GM23338 (cell line): ENCODE results near the gene DNAH10. TPM values are rescaled to one million over a fixed set of nuclear protein-coding genes. Genes with fewer than 3 reads are reported as not detected.

ENCODE experiments used
- ATAC-seq: fragments of 200-7000 bp; cut with Tn5 transposase; 3 replicates; pipeline ENCODE4 v1.9.1; 2020
- DNase-seq: peaks from one replicate; pipeline ENCODE4 v3.0.0-alpha.2; 2015; ENCODE audit warnings: low spot score
- H2AFZ ChIP-seq: fragments of 200-600 bp; sonication (generic); 2 replicates; pipeline ENCODE4 v1.8.0; 2016; ENCODE audit warnings: antibody characterized with exemption, mild to moderate bottlenecking, moderate library complexity
- H3F3A ChIP-seq: fragments of 200-600 bp; sonication (generic); replicated peaks from 2 replicates; pipeline ENCODE4 v1.8.0; 2017; ENCODE audit warnings: antibody characterized with exemption, mixed run types, low read depth
- H3K27ac ChIP-seq: fragments of 200-600 bp; sonication (generic); 2 replicates; pipeline ENCODE4 v1.6.1; 2016; ENCODE audit warnings: low read depth
- H3K27me3 ChIP-seq: fragments of 200-600 bp; sonication (generic); 2 replicates; pipeline ENCODE4 v1.8.0; 2016; ENCODE audit warnings: mild to moderate bottlenecking, mixed run types, moderate library complexity; ENCODE audit not compliant: insufficient read depth
- H3K36me3 ChIP-seq: fragments of 200-600 bp; sonication (generic); 2 replicates; pipeline ENCODE4 v1.8.0; 2016; ENCODE audit warnings: mild to moderate bottlenecking; ENCODE audit not compliant: insufficient read depth
- H3K4me1 ChIP-seq: fragments of 200-600 bp; sonication (generic); 2 replicates; pipeline ENCODE4 v1.8.0; 2016; ENCODE audit warnings: mild to moderate bottlenecking, moderate library complexity; ENCODE audit not compliant: insufficient read depth
- H3K4me2 ChIP-seq: fragments of 200-600 bp; sonication (generic); 2 replicates; pipeline ENCODE4 v1.7.1; 2017; ENCODE audit warnings: mixed run types
- H3K4me3 ChIP-seq: fragments of 200-600 bp; sonication (generic); 2 replicates; pipeline ENCODE4 v1.6.1; 2016; ENCODE audit warnings: mixed run types
- H3K79me2 ChIP-seq: fragments of 200-600 bp; sonication (generic); replicated peaks from 2 replicates; pipeline ENCODE4 v1.8.0; 2017; ENCODE audit warnings: mild to moderate bottlenecking; ENCODE audit not compliant: insufficient read depth
- H3K9me2 ChIP-seq: fragments of 200-600 bp; sonication (generic); 2 replicates; pipeline ENCODE4 v1.8.0; 2017; ENCODE audit not compliant: insufficient read depth
- H4K20me1 ChIP-seq: fragments of 200-600 bp; sonication (generic); replicated peaks from 2 replicates; pipeline ENCODE4 v1.8.0; 2017; ENCODE audit warnings: mild to moderate bottlenecking; ENCODE audit not compliant: insufficient read depth
- H3K27ac Mint-ChIP-seq: 2 replicates; pipeline ENCODE4 v1.8.0; 2020; ENCODE audit warnings: inconsistent platforms, mild to moderate bottlenecking, moderate library complexity, mixed read lengths
- H3K27me3 Mint-ChIP-seq: 3 replicates; pipeline ENCODE4 v1.8.0; 2022; ENCODE audit warnings: low read depth, mild to moderate bottlenecking, moderate library complexity, mixed read lengths, inconsistent platforms; ENCODE audit not compliant: insufficient read depth, poor library complexity
- H3K36me3 Mint-ChIP-seq: 3 replicates; pipeline ENCODE4 v1.8.0; 2021; ENCODE audit warnings: low read depth, mild to moderate bottlenecking, inconsistent platforms, moderate library complexity, mixed read lengths
- H3K4me1 Mint-ChIP-seq: 3 replicates; pipeline ENCODE4 v1.8.0; 2020; ENCODE audit warnings: mild to moderate bottlenecking, inconsistent platforms, mixed read lengths
- H3K4me3 Mint-ChIP-seq: 3 replicates; pipeline ENCODE4 v1.8.0; 2021; ENCODE audit warnings: moderate library complexity, mild to moderate bottlenecking, inconsistent platforms, mixed read lengths
- H3K9me3 Mint-ChIP-seq: 3 replicates; pipeline ENCODE4 v1.8.0; 2020; ENCODE audit warnings: moderate library complexity, mild to moderate bottlenecking, inconsistent platforms, mixed read lengths
- CREB1 ChIP-seq: fragments of 250-450 bp; sonication (Bioruptor Pico); IDR thresholded peaks from 2 replicates; pipeline ENCODE4 v1.5.0; 2020; ENCODE audit warnings: low read depth, mild to moderate bottlenecking, moderate library complexity
- EZH2phosphoT487 ChIP-seq: fragments of 200-600 bp; sonication (generic); IDR thresholded peaks from one replicate; pipeline ENCODE4 v1.8.1; 2018; ENCODE audit warnings: antibody characterized with exemption; ENCODE audit not compliant: unreplicated experiment
- JUNB ChIP-seq: IDR thresholded peaks from one replicate; pipeline ENCODE4 v1.6.1; 2016; ENCODE audit warnings: antibody characterized with exemption; ENCODE audit not compliant: unreplicated experiment
- NANOG ChIP-seq: IDR thresholded peaks from 2 replicates; pipeline ENCODE4 v1.6.1; 2016; ENCODE audit warnings: antibody characterized with exemption, borderline replicate concordance
- POLR2AphosphoS5 ChIP-seq: IDR thresholded peaks from 2 replicates; pipeline ENCODE4 v1.6.1; 2016; ENCODE audit warnings: antibody characterized with exemption, low read depth
- STAT1 ChIP-seq: IDR thresholded peaks from one replicate; pipeline ENCODE4 v1.6.1; 2016; ENCODE audit warnings: antibody characterized with exemption; ENCODE audit not compliant: unreplicated experiment
- ZNF114 ChIP-seq: fragments of 250-450 bp; sonication (Bioruptor Pico); IDR thresholded peaks from 2 replicates; pipeline ENCODE4 v1.5.0; 2020; ENCODE audit warnings: mild to moderate bottlenecking, moderate library complexity
- ZNF331 ChIP-seq: fragments of 250-450 bp; sonication (Bioruptor Pico); IDR thresholded peaks from 2 replicates; pipeline ENCODE4 v1.5.0; 2020; ENCODE audit warnings: low read depth, mild to moderate bottlenecking, moderate library complexity
- polyA plus RNA-seq: library from polyadenylated mRNA; unstranded; fragments of >200 nt; fragmentation: Nextera tagmentation; extraction: Ambion mirVana; gene quantifications from 2 replicates; pipeline ENCODE4 v1.2.1, GENCODE V29; 2016
- total RNA-seq: library from RNA; depleted of rRNA; stranded (reverse); fragments of >200 nt; shearing (Covaris generic); gene quantifications from 2 replicates; pipeline ENCODE4 v1.2.3, GENCODE V29; 2014
- TF ChIP-seq, protein P1 (sequence below): IDR thresholded peaks from one replicate; pipeline ENCODE4 v1.6.1; 2018; ENCODE audit warnings: antibody characterized with exemption; ENCODE audit not compliant: unreplicated experiment
- TF ChIP-seq, protein P2 (sequence below): IDR thresholded peaks from 2 replicates; pipeline ENCODE4 v1.6.1; 2016; ENCODE audit warnings: antibody characterized with exemption
- TF ChIP-seq, protein P3 (sequence below), 2 experiments: fragments of 200-600 bp in 1 of 2; sonication (generic) in 1 of 2; conservative IDR thresholded peaks; 2 replicates each; pipeline versions ENCODE4 v1.5.1 to v1.6.1; 2016 to 2017; ENCODE audit warnings: antibody characterized with exemption in 2 of 2, low read depth in 2 of 2, mild to moderate bottlenecking in 2 of 2, moderate library complexity in 1 of 2

The DNAH10 gene
- total and polyA plus RNA-seq, 2 experiments from 2014 or later = 0.03 TPM

DNA sequence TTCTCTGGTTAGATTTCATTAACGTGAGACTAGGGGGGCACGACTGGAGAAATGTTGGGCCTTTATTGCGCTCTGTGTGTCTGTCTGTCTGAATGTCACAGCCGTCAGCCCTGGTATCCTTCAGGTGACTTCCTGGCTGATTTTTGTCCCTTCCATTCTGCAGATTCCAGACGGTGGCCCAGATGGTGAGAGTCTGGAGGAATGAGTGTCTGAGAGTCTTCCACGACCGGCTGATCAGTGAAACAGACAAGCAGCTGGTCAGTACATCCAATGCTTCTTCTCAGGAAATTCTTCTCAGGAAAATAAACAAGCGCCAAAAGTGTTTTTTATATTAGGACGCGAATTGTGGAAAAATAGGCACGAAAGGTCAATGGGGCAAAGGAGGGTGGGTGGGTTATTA is 117.0 kb downstream of the DNAH10 start:
- Mint-ChIP-seq H3K27me3 (no peaks in the 10 kb centered on the region), H3K36me3 (no peaks in the 10 kb centered on the region), H3K27ac (no peak overlapping the region), H3K9me3 (no peaks in the 10 kb centered on the region), H3K4me3 (no peak overlapping the region), H3K4me1 (no peaks in the 10 kb centered on the region)
- no peaks in the 10 kb centered on the region for H4K20me1 ChIP-seq
- H3K27ac ChIP-seq = no peak overlapping the region
- no peak overlapping the region for H3K4me2 ChIP-seq
- H3K36me3 ChIP-seq = no peaks in the 10 kb centered on the region
- no peaks in the 10 kb centered on the region for H3K9me2 ChIP-seq
- H3K4me3 ChIP-seq = no peak overlapping the region
- no peaks in the 10 kb centered on the region for H3K27me3 ChIP-seq
- TF ChIP-seq NANOG (no peak), CREB1 (CRISPR knock-in tag) (no peak)
- TF ChIP-seq, protein P1, sequence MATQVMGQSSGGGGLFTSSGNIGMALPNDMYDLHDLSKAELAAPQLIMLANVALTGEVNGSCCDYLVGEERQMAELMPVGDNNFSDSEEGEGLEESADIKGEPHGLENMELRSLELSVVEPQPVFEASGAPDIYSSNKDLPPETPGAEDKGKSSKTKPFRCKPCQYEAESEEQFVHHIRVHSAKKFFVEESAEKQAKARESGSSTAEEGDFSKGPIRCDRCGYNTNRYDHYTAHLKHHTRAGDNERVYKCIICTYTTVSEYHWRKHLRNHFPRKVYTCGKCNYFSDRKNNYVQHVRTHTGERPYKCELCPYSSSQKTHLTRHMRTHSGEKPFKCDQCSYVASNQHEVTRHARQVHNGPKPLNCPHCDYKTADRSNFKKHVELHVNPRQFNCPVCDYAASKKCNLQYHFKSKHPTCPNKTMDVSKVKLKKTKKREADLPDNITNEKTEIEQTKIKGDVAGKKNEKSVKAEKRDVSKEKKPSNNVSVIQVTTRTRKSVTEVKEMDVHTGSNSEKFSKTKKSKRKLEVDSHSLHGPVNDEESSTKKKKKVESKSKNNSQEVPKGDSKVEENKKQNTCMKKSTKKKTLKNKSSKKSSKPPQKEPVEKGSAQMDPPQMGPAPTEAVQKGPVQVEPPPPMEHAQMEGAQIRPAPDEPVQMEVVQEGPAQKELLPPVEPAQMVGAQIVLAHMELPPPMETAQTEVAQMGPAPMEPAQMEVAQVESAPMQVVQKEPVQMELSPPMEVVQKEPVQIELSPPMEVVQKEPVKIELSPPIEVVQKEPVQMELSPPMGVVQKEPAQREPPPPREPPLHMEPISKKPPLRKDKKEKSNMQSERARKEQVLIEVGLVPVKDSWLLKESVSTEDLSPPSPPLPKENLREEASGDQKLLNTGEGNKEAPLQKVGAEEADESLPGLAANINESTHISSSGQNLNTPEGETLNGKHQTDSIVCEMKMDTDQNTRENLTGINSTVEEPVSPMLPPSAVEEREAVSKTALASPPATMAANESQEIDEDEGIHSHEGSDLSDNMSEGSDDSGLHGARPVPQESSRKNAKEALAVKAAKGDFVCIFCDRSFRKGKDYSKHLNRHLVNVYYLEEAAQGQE = no peak
- H3K4me1 ChIP-seq = no peaks in the 10 kb centered on the region
- no peak overlapping the region for H2AFZ ChIP-seq
- ATAC-seq (no peak), DNase-seq (no peak)
- no peaks in the 10 kb centered on the region for H3K79me2 ChIP-seq
- H3F3A ChIP-seq = no peaks in the 10 kb centered on the region

DNA sequence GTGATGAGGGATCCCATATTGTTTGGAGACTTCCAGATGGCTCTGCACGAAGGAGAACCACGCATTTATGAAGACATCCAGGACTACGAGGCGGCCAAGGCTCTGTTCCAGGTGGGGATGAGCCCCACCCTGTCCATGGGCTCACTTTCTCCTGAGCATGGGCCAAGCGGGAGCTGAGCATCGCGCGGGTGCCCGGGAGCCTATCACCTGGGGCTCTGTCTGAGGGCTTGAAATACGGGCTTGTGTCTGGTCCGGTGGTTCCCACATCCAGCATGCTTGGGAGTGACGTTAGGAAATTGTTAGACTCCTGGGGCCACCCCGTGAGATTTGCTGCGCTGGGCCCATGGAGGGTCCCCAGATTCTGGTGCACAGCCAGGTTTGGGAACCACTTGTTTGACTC is 117.6 kb downstream of the DNAH10 start:
- no peak for DNase-seq
- no peaks in the 10 kb centered on the region for H4K20me1 ChIP-seq
- H3K27ac ChIP-seq = no peak overlapping the region
- no peak for ATAC-seq
- H2AFZ ChIP-seq = no peak overlapping the region
- no peaks in the 10 kb centered on the region for H3K79me2 ChIP-seq
- Mint-ChIP-seq H3K27ac (no peak overlapping the region), H3K4me1 (no peaks in the 10 kb centered on the region), H3K9me3 (no peaks in the 10 kb centered on the region), H3K27me3 (no peaks in the 10 kb centered on the region), H3K36me3 (no peaks in the 10 kb centered on the region), H3K4me3 (no peak overlapping the region)
- H3K36me3 ChIP-seq = no peaks in the 10 kb centered on the region
- H3K4me1 ChIP-seq = no peaks in the 10 kb centered on the region
- H3K4me2 ChIP-seq = no peak overlapping the region
- H3K27me3 ChIP-seq = no peaks in the 10 kb centered on the region
- no peak overlapping the region for H3K4me3 ChIP-seq
- H3F3A ChIP-seq = no peaks in the 10 kb centered on the region
- H3K9me2 ChIP-seq = no peaks in the 10 kb centered on the region
- TF ChIP-seq JUNB = no peak
- no peak for TF ChIP-seq POLR2AphosphoS5
- TF ChIP-seq, protein P2, sequence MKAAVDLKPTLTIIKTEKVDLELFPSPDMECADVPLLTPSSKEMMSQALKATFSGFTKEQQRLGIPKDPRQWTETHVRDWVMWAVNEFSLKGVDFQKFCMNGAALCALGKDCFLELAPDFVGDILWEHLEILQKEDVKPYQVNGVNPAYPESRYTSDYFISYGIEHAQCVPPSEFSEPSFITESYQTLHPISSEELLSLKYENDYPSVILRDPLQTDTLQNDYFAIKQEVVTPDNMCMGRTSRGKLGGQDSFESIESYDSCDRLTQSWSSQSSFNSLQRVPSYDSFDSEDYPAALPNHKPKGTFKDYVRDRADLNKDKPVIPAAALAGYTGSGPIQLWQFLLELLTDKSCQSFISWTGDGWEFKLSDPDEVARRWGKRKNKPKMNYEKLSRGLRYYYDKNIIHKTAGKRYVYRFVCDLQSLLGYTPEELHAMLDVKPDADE = no peak
- no peak for TF ChIP-seq STAT1
- TF ChIP-seq, protein P1 = no peak
- TF ChIP-seq ZNF114 (CRISPR knock-in tag) = no peak
- no peak for TF ChIP-seq NANOG
- TF ChIP-seq ZNF331 = no peak
- TF ChIP-seq, protein P3, sequence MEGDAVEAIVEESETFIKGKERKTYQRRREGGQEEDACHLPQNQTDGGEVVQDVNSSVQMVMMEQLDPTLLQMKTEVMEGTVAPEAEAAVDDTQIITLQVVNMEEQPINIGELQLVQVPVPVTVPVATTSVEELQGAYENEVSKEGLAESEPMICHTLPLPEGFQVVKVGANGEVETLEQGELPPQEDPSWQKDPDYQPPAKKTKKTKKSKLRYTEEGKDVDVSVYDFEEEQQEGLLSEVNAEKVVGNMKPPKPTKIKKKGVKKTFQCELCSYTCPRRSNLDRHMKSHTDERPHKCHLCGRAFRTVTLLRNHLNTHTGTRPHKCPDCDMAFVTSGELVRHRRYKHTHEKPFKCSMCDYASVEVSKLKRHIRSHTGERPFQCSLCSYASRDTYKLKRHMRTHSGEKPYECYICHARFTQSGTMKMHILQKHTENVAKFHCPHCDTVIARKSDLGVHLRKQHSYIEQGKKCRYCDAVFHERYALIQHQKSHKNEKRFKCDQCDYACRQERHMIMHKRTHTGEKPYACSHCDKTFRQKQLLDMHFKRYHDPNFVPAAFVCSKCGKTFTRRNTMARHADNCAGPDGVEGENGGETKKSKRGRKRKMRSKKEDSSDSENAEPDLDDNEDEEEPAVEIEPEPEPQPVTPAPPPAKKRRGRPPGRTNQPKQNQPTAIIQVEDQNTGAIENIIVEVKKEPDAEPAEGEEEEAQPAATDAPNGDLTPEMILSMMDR (conservative IDR thresholded peaks at IDR 0.05; ENCODE audit: low read depth in 2 of 2) = no peak
- TF ChIP-seq EZH2phosphoT487 = no peak
